ENCODE measurements around the gene S100A9. TPM values are rescaled to one million over a fixed set of nuclear protein-coding genes. Genes with fewer than 3 reads are reported as not detected.

The S100A9 gene
- total RNA-seq, 2 donors from 2014 or later, result 65.7 to 199 TPM

DNA sequence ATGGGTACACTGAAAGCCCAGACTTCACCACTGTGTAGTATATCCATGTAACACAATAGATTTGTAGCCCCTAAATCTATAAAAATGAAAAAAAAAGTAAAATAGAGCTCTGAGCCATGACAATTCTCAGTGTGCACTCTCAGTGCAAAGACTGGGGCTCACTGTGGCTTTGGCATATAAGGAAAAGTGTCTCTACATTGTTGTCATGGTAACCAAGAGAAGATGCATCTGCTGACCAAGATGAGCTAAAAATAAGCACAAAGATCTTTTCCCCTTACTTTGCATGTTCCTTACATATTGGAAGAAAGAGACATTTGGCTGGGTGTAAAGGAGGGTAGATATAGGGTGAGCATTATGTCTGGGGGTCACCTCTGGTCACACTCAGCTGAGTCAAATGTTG is 21.0 kb upstream of the S100A9 start:
- DNase-seq (ENCODE audit: low spot score), result no peak
- Histone ChIP-seq H3K27me3 (no peaks in the 10 kb centered on the region), H3K4me3 (no peak overlapping the region), H3K9me3 (peaks cover 4 to 5% of the 10 kb centered on the region in 2 donors), H3K27ac (no peak overlapping the region), H3K36me3 (no peaks in the 10 kb centered on the region), H3K4me1 (no peaks in the 10 kb centered on the region)
- TF ChIP-seq, protein P1, sequence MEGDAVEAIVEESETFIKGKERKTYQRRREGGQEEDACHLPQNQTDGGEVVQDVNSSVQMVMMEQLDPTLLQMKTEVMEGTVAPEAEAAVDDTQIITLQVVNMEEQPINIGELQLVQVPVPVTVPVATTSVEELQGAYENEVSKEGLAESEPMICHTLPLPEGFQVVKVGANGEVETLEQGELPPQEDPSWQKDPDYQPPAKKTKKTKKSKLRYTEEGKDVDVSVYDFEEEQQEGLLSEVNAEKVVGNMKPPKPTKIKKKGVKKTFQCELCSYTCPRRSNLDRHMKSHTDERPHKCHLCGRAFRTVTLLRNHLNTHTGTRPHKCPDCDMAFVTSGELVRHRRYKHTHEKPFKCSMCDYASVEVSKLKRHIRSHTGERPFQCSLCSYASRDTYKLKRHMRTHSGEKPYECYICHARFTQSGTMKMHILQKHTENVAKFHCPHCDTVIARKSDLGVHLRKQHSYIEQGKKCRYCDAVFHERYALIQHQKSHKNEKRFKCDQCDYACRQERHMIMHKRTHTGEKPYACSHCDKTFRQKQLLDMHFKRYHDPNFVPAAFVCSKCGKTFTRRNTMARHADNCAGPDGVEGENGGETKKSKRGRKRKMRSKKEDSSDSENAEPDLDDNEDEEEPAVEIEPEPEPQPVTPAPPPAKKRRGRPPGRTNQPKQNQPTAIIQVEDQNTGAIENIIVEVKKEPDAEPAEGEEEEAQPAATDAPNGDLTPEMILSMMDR (IDR thresholded peaks at IDR 0.05), result no peak

DNA sequence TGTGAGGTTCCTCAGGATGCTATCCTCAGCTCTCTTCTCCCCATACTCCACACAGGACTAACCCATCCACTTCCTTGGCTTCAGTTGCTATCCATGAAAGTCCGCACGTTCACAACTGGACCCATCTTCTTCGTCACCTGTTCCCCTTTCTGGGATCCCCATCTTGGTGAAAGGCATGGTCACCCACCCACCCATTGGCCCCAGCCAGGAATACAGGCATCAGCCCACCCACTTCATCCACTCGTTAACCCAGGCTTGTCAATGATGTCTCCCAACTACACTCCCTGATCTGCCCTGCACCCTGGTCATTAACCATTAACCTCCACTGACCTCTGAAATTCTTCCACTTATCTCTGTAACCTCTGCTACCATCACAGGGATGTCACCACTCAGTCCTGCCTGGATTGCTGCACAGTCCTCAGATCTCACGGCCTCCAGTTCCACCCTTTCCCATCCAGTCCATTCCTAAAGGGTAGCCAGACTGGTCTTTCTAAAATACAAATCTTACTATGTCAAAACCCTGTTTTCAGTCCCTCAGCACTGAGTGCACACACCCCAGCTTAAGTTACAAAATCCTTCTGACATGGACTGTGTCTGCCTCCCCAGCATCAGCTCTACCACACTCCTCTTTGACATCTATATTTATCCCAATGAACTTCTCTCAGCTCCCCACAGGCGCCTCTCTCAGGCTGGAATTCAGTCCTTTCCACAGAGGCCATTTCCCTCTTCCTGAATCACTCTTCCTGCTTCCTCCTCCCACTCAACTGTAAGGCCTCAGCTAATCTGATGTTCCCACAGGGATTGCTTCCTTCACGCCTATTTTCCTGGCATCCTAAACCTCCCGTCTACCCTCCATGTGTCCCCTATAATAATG is 19.4 kb upstream of the S100A9 start:
- H3K27ac ChIP-seq, result no peak overlapping the region
- no peaks in the 10 kb centered on the region for H3K27me3 ChIP-seq
- no peaks in the 10 kb centered on the region for H3K9me3 ChIP-seq
- no peaks in the 10 kb centered on the region for H3K36me3 ChIP-seq
- DNase-seq (ENCODE audit: low spot score), result no peak
- H3K4me3 ChIP-seq, result no peak overlapping the region
- no peaks in the 10 kb centered on the region for H3K4me1 ChIP-seq
- TF ChIP-seq, protein P1 (IDR thresholded peaks at IDR 0.05), result no peak

DNA sequence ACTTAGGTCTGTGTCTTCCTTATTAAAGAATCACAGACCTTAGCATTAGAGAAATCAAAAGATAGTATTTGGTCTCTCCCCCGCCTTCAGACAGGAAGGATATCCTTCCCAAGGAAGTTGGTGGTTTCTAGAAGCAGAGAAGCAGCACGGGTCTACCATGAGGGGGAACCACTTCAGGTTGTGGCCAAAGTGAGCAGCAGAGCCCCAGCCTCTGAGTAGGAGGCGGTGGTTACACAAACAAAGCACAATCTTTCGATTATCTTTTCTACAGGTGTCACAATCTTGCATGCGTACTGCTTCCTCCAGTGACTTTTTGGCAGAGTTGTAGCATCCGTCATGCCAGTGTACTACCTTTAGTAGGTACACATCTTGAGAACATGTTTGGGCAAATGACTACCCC is 17.9 kb upstream of the S100A9 start:
- TF ChIP-seq, protein P1 (IDR thresholded peaks at IDR 0.05), result no peak
- Histone ChIP-seq H3K27ac (no peak overlapping the region), H3K4me3 (no peak overlapping the region), H3K9me3 (no peaks in the 10 kb centered on the region), H3K27me3 (no peaks in the 10 kb centered on the region), H3K36me3 (no peaks in the 10 kb centered on the region), H3K4me1 (no peaks in the 10 kb centered on the region)
- no peak for DNase-seq (ENCODE audit: low spot score)

DNA sequence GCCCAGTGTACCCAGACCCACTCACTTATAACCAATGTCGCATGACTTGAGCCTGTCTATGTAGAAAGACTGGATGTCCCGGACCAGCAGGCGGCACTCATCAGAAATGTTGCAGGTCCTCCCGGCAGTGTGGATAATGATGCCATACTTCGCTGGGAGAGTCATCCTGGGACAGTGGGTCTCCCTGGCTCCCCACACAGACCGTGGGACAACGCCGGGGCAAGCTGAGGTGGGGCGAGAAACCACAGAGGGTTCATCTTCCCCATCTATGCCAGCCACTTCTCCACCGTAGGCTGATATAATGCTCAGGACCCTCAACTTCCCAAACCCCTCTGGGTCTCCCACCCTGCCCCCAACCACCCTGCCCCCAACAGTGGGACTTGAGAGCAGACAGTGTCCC is 17.3 kb upstream of the S100A9 start:
- Histone ChIP-seq H3K4me3 (no peak overlapping the region), H3K4me1 (no peaks in the 10 kb centered on the region), H3K9me3 (no peaks in the 10 kb centered on the region), H3K27me3 (no peaks in the 10 kb centered on the region), H3K36me3 (no peaks in the 10 kb centered on the region), H3K27ac (no peak overlapping the region)
- DNase-seq (ENCODE audit: low spot score), result no peak
- TF ChIP-seq, protein P1 (IDR thresholded peaks at IDR 0.05), result no peak

DNA sequence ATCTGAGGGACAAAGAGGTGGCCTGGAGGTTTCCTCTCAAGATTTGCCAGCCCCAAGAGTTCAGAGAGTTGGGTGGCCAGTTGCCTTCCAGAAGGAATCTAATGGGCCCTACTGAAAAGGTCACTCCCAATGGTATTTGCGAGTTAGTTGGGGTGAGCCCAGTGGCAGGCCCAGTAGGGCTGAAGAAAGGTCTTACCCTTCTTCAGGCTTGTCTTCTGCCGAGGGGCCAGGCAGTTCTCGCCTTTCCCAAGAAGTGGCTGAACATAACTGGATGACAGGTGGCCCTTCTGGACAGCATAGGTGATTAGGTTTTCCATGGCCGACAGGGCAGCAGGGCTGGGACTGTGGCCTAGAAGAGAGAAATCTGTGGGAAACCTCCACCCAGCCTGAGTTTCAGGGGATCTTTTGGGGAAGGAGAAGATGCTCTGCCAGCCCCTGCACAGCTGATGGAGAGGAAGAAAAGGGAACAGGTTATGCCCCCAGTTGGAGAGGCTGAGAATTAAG is 16.2 kb upstream of the S100A9 start:
- no peak overlapping the region for H3K4me3 ChIP-seq
- TF ChIP-seq, protein P1 (IDR thresholded peaks at IDR 0.05), result no peak
- H3K27me3 ChIP-seq, result no peaks in the 10 kb centered on the region
- H3K9me3 ChIP-seq, result no peaks in the 10 kb centered on the region
- no peaks in the 10 kb centered on the region for H3K4me1 ChIP-seq
- no peak overlapping the region for H3K27ac ChIP-seq
- no peak for DNase-seq (ENCODE audit: low spot score)
- no peaks in the 10 kb centered on the region for H3K36me3 ChIP-seq
